GM18498 (cell line): ENCODE data around the gene NOXO1.
"Not testable (repeated sequence)": the region's sequence is repeated elsewhere in the genome, so short reads cannot be mapped to it uniquely, and the experiment has no call there.

Experiments
- ATAC-seq: cut with Tn5 transposase; IDR thresholded peaks from one replicate; pipeline ENCODE4 v1.9.1; 2021; ENCODE audit warnings: mild to moderate bottlenecking, moderate library complexity; ENCODE audit not compliant: unreplicated experiment

Gene NOXO1

GRCh38 chr16:1942810-1943726 lies 38.2 kb downstream of the NOXO1 start, which contains the start of gene MSRB1:
MSRB1 (minus strand) TSS chr16:1943199; CDS start chr16:1943156, 43 bp downstream.
- ATAC-seq, result peak; percentile 94

DNA sequence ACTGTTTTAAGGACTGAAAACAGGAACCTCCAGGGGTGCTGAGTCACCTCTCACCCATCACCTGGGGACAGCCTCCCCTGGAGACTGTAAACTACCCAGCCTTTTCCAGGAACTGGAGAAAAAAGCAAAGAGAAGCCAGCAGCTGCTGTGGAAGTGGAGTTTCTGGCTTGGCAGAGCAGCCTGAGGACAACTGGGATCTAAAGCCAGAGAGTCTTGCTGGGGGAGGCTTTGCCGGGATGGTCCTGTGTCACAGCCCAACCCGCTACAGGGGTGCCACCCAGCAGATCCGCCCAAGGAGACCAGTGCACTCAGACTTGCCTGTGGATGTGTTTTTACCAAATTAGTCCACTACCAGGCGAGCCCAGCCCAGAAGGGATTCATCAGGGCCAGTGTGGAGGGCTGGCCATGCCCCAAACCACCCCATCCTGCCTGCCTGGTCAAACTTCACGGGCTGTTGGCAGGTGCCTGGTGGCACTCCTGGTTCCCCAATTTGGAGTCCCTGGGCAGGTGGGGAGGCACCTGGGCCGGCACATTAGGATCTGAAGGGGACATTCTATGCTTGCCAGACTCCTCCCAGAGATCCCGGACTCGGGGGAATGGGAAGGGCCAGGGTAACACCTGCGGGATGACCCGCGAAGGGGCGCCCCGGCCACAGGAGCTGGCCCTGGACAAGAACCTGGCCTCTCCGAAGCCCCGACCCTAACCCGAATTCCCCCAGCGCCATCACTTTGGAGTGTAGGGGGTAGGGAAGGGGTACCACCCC lies 39.0 kb downstream of the NOXO1 start:
- no peak for ATAC-seq

DNA sequence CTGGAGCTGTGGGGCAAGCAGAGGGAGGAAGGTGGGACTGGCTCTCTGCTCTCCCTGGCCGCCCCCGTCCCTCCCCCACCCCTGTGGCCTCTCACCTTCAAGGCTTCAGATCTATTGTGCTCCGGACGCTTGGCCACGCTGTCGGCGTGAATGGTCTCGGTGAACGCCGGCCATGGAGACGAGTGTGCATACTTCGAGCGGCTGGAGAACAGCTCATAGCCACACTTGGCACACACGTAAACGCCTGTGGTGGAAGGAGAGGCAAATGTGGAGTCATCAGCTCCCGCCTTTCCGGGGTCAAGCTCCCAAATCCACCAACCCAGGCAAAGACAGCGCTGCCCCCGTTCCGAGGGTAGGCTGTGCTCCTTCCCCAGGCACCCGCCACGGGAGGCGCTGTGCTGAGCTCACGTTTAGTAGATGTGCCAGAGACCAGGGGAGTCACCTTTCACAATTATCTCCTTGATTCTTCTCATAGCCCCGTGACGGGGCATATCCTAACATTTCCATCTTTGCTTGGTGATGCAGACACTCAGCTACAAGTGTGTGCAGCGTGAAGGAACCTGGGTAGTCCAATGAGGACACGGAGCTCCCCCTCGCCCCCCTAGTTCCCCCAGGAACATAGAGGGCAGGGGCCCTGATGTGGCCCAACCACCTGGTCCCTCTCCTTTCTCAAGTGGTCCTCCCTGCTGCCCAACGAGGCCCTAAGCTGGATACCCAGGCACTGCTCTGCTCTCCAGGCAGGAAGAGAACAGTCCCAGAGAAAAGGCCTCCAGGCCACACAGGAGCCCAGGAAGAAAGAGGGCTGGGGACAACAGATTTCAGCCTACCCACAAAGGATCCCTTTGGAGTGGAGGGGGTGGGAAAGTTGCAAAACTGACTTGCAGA lies 39.9 kb downstream of the NOXO1 start:
- no peak for ATAC-seq

DNA sequence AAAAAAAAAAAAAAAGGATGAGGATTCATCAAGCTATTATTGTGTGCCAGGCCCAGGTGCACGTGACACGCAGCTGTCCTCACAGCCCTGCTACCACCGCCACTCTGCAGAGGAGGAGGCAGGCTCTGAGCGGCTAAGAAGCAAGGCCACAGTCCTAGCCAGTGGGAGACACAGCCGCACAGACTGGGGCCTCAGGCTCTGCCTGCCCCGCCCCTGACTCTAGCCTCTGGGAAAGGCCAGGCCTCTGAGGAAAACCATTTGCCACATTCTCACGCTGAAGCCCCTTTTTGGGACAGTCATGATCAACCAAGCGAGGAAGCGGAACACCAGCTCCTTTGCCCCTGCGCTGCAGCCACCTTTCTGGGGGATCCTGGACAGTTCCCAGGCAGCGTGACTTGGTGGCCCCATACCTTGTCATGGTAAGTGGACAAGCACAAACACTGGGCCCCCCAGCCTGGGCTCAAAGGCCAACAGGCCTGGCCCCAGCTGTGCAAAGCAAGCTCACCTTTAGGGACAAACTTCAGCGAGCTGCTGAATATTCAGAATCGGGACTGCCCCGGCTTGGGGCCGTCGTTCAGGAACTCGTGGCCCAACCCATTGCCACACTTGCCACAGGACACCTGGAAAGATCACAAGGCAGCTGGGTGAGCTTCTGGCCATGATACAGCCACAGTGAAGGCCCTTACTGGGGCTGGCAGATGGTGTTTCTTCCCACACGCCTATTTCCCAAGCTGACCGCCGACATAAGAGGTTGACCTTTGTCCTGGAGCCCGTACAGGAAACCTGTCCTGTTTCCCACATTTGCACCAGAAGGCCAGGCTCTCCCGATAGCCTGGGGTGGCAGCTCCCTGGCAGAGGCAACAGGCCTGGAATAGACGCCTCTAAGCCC lies 40.8 kb downstream of the NOXO1 start:
- no peak for ATAC-seq

- ATAC-seq, result not testable (repeated sequence)
Measured at GRCh38 chr16:1939833-1940232, 41.4 kb downstream of the NOXO1 start.

DNA sequence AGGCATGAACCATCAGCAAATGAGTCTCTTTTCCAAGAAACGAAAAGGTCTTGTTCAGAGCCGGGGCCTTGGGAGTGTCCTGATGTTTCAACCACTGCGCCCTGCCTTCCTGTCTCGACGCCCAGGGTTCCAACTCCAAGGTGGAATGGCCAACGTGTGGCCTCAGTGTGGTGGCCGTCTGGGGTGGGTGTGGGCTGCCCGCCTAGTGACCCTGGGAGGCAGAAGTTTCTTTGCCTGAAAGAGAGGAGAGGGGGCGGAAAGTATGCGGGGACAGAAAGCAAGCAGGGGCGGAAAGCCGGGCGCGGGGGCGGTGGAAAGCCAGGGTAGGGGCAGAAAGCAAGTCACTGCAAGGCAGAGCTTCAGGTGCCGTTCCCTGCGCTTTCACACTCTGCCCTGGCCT lies 42.4 kb downstream of the NOXO1 start:
- ATAC-seq, result no peak

DNA sequence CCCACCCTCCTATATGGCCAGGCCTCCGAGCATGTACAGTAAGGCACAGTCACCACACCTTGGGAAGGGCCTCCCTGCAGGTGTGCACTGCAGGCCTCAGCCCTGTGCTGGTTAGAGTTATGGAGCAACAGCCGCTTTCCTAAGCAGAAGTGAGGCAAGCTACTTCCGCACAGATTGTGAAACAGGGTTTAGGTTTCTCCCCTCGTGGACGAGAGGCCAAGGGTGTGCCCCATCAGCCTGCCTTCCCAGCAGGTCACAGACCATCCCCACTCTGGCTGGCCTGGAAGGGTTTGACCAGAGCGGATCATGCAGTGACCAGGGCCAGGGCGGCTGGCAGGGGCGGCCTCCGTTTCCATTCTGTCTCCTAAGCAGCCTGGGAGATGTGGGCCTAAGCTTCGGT lies 43.0 kb downstream of the NOXO1 start:
- ATAC-seq, result no peak

- no peak for ATAC-seq
Measured at GRCh38 chr16:1936945-1937479, 44.3 kb downstream of the NOXO1 start.

GRCh38 chr16:1933097-1933661 lies 48.1 kb downstream of the NOXO1 start:
- no peak for ATAC-seq

- ATAC-seq, result no peak
Measured at GRCh38 chr16:1932050-1933028, 48.9 kb downstream of the NOXO1 start.

GRCh38 chr16:1930338-1930720 lies 50.9 kb downstream of the NOXO1 start:
- no peak for ATAC-seq

GRCh38 chr16:1929578-1930337 lies 51.5 kb downstream of the NOXO1 start:
- peak; percentile 89 for ATAC-seq

GRCh38 chr16:1929105-1929504 lies 52.2 kb downstream of the NOXO1 start:
- ATAC-seq, result peak; percentile 31
